ENCODE data around the gene APOO. TPM values are rescaled to one million over a fixed set of nuclear protein-coding genes. Genes with fewer than 3 reads are reported as not detected.

The APOO gene
- total and polyA plus RNA-seq, 2 experiments from 2014 or later: 44.9 to 161 TPM

DNA sequence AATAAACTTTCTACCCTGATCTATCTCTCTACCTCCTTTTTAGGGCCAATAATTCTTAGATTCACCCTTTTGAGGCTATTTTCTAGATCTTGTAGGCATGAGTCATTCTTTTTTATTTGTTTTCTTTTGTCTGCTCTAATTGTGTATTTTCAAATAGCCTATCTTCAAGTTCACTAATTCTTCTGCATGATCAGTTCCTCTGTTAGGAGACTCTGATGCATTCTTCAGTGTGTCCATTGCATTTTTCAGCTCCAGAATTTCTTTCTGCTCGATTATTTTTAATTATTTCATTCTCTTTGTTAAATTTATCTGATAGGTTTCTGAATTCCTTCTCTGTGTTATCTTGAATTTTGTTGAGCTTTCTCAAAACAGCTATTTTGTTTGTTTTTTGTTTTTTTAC, 11.4 kb upstream of the APOO start:
- Histone ChIP-seq H3K36me3 (no peaks in the 10 kb centered on the region), H3K4me3 (no peak overlapping the region), H3K27me3 (no peaks in the 10 kb centered on the region), H3K27ac (no peak overlapping the region), H3K9me3 (ENCODE audit: low read depth) (no peaks in the 10 kb centered on the region), H3K4me1 (ENCODE audit: low read depth) (no peaks in the 10 kb centered on the region)
- TF ChIP-seq, protein P1, sequence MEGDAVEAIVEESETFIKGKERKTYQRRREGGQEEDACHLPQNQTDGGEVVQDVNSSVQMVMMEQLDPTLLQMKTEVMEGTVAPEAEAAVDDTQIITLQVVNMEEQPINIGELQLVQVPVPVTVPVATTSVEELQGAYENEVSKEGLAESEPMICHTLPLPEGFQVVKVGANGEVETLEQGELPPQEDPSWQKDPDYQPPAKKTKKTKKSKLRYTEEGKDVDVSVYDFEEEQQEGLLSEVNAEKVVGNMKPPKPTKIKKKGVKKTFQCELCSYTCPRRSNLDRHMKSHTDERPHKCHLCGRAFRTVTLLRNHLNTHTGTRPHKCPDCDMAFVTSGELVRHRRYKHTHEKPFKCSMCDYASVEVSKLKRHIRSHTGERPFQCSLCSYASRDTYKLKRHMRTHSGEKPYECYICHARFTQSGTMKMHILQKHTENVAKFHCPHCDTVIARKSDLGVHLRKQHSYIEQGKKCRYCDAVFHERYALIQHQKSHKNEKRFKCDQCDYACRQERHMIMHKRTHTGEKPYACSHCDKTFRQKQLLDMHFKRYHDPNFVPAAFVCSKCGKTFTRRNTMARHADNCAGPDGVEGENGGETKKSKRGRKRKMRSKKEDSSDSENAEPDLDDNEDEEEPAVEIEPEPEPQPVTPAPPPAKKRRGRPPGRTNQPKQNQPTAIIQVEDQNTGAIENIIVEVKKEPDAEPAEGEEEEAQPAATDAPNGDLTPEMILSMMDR (IDR thresholded peaks at IDR 0.05; ENCODE audit: low read depth, low read length): no peak
- DNase-seq (ENCODE audit: low read depth in 1 of 2, low spot score in 1 of 2): no peak

DNA sequence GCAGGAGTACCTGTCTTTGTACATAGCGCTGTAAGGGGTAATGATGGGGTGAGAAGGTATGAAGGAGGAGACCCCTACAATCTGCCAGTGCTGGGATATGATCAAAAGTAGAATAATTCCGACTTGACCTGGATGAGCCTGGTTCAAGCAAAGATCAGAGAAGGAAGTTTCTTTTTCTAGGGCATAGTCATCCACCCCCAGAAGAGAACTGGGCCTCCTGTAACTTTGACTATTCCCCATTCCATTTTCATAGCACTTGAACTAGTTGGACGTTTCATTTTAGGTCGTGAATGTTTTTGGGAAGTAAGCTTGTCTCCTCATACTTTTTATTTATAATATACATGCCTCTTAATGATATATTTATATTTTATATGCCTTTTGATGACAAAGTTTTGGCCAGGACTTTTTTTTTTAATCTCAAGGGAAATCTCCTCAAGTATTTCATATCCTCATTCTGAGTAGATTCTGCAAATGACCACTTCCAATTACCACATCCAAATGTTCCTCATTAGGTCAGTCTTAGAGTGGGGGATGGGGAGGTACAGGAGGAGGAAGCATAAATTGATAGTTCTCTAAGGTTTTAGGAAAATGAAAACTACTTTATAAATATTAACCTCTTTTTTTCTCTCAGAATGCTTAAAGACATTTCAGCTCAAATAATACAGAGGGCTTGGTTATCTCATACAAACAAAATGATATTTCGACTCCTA, 3.5 kb upstream of the APOO start:
- TF ChIP-seq, protein P1 (IDR thresholded peaks at IDR 0.05; ENCODE audit: low read depth, low read length): no peak
- no peak for DNase-seq (ENCODE audit: low read depth in 1 of 2, low spot score in 1 of 2)
- no peaks in the 10 kb centered on the region for H3K27me3 ChIP-seq
- H3K4me3 ChIP-seq: no peak overlapping the region
- no peak overlapping the region for H3K27ac ChIP-seq
- no peaks in the 10 kb centered on the region for H3K36me3 ChIP-seq
- H3K9me3 ChIP-seq (ENCODE audit: low read depth): no peaks in the 10 kb centered on the region
- H3K4me1 ChIP-seq (ENCODE audit: low read depth): no peaks in the 10 kb centered on the region

DNA sequence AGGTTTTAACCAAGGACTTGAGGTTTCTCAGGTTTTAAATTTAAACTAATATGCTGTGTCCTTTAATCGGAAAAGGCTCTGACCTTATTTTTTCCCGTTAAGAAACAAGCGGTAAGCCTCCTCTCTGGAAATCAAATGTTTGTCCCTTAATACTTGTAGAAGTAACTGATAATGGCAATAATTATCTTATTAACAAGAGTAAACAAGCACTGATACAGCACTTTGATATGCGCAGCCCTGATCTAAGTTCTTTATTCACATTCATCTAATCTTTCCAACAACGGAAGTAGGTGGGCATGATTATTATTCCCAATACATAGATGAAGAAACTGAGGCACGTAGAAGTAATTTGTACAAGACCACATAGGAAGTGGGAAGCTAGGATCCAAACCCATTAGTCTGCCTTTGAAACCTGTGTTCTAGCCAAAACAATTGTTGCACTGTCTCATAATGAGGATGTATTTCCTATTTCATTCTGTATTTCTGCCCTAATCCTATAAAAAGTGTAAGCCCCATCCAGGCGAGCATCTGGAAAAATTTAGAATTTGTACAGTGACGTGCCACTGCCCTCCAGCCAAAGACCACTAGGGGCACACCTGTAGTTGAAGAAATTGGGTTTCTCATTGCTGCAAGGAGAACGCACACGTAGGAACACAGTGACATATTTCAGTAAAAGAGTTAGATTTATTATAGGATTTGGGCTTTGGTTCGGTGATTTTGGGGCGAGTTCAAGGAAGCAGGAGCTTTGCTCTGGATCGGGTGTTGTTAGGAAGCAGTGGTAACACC, 674 bp upstream of the APOO start:
- H3K4me3 ChIP-seq: peak overlapping the region; percentile 88
- no peaks in the 10 kb centered on the region for H3K27me3 ChIP-seq
- no peaks in the 10 kb centered on the region for H3K36me3 ChIP-seq
- DNase-seq (ENCODE audit: low read depth in 1 of 2, low spot score in 1 of 2): peak in 1 of 2 donors; percentile 59
- TF ChIP-seq, protein P1 (IDR thresholded peaks at IDR 0.05; ENCODE audit: low read depth, low read length): peak; percentile 30
- H3K27ac ChIP-seq: peak overlapping the region; percentile 86
- H3K4me1 ChIP-seq (ENCODE audit: low read depth): no peaks in the 10 kb centered on the region
- no peaks in the 10 kb centered on the region for H3K9me3 ChIP-seq (ENCODE audit: low read depth)

DNA sequence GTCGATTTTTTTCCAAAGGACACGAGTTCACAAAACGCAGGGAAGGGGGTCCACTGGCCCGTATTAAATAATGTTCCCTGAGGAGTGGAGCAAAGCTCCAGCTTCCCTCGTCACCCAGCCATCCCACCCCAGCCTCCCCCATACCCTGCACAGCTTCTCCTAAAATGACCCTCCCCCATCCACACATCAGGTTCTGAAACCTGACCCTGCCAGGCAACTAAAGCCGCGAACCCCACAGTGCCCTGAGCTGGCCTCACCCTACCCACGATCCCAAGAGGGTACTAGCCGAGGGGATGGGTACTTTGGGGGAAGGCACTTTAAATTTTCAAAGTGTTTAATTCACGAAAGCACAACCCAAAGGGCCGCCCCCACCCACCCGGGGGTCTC, 634 bp downstream of the APOO start:
- no peaks in the 10 kb centered on the region for H3K9me3 ChIP-seq (ENCODE audit: low read depth)
- no peaks in the 10 kb centered on the region for H3K36me3 ChIP-seq
- peak in 1 of 2 donors; percentile 54 for DNase-seq (ENCODE audit: low read depth in 1 of 2, low spot score in 1 of 2)
- peak overlapping the region; percentile 88 for H3K4me3 ChIP-seq
- H3K27me3 ChIP-seq: no peaks in the 10 kb centered on the region
- H3K27ac ChIP-seq: peak overlapping the region; percentile 86
- TF ChIP-seq, protein P1 (IDR thresholded peaks at IDR 0.05; ENCODE audit: low read depth, low read length): no peak
- peaks cover 3% of the 10 kb centered on the region for H3K4me1 ChIP-seq (ENCODE audit: low read depth)

DNA sequence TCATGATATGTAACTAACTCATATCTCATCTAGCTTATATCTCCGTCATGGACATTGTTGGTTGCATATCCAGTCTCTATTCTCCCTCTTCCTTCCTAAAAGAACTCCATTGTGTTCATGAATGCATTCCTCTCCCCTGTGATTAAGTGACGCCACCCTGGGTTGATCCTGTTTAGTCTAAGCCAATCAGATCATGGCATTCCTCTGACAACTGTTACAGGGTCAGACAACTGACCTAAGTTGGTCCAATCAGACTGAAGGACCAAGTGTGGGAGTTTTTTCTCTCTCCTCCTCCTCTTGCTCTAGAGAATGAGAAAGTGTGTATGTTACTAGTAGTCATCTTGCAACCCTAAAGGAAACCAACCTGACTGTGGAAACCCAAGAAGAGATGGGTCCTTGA, 3.6 kb downstream of the APOO start:
- peak in 1 of 2 donors; percentile 53 for DNase-seq (ENCODE audit: low read depth in 1 of 2, low spot score in 1 of 2)
- TF ChIP-seq, protein P1 (IDR thresholded peaks at IDR 0.05; ENCODE audit: low read depth, low read length): no peak
- H3K27ac ChIP-seq: no peak overlapping the region
- H3K9me3 ChIP-seq (ENCODE audit: low read depth): no peaks in the 10 kb centered on the region
- H3K27me3 ChIP-seq: no peaks in the 10 kb centered on the region
- H3K4me3 ChIP-seq: no peak overlapping the region
- peaks cover 30% of the 10 kb centered on the region for H3K4me1 ChIP-seq (ENCODE audit: low read depth)
- H3K36me3 ChIP-seq: no peaks in the 10 kb centered on the region

All from cardiac muscle cell (in vitro differentiated cells and primary cell).